Calu3 (cell line): ENCODE results near the gene PRCD. TPM values are rescaled to one million over a fixed set of nuclear protein-coding genes. Genes with fewer than 3 reads are reported as not detected.

Experiments used
- Bru-seq: library from RNA; stranded (reverse); fragments of 400-500 nt; gene quantifications from one replicate; lab custom pipeline; 2021; lab: Mats Ljungman, UMichigan
- BruChase-seq, 2 experiments: library from RNA; stranded (reverse); fragments of 400-500 nt; gene quantifications; one replicate each; lab custom pipeline; 2021; lab: Mats Ljungman, UMichigan
- BruUV-seq: library from RNA; stranded (reverse); fragments of 400-500 nt; replicated peaks from 2 replicates; lab custom pipeline; 2021; lab: Mats Ljungman, UMichigan
- CTCF ChIA-PET: fragments of 300-600 bp; sonication (Branson Sonifier 250); formaldehyde crosslinking; loops from one replicate; lab custom pipeline; 2022; ENCODE audit warnings: antibody characterized with exemption; lab: Charles Lee
- DNase-seq: peaks from one replicate; pipeline ENCODE4 v3.0.0; 2022
- H3K27ac Mint-ChIP-seq: one replicate; pipeline ENCODE4 v1.8.0; 2022; ENCODE audit warnings: mixed read lengths; ENCODE audit not compliant: unreplicated experiment
- H3K27me3 Mint-ChIP-seq: one replicate; pipeline ENCODE4 v1.8.0; 2022; ENCODE audit warnings: mixed read lengths; ENCODE audit not compliant: unreplicated experiment
- H3K36me3 Mint-ChIP-seq: one replicate; pipeline ENCODE4 v1.8.0; 2022; ENCODE audit warnings: mild to moderate bottlenecking, moderate library complexity, mixed read lengths; ENCODE audit not compliant: insufficient read depth, unreplicated experiment
- H3K4me1 Mint-ChIP-seq: one replicate; pipeline ENCODE4 v1.8.0; 2022; ENCODE audit warnings: mild to moderate bottlenecking, low read depth, mixed read lengths; ENCODE audit not compliant: unreplicated experiment
- H3K4me3 Mint-ChIP-seq: one replicate; pipeline ENCODE4 v1.8.0; 2022; ENCODE audit warnings: mild to moderate bottlenecking, low read depth, moderate library complexity, mixed read lengths; ENCODE audit not compliant: unreplicated experiment
- H3K9me3 Mint-ChIP-seq: one replicate; pipeline ENCODE4 v1.8.0; 2022; ENCODE audit warnings: low read depth, mixed read lengths; ENCODE audit not compliant: unreplicated experiment
- CTCF ChIP-seq: fragments of 200-600 bp; IDR thresholded peaks from one replicate; pipeline ENCODE4 v1.8.0; 2022; ENCODE audit warnings: antibody characterized with exemption; ENCODE audit not compliant: unreplicated experiment
- intact Hi-C: fragments of 100-400 bp; cut with micrococcal nuclease; formaldehyde crosslinking; loops from one replicate; pipeline ENCODE4 v1.10.0; 2022; ENCODE audit not compliant: unreplicated experiment
- long read RNA-seq: library from polyadenylated mRNA; stranded (forward); transcript quantifications from one replicate; pipeline ENCODE4 v2.0.0, GENCODE V29; 2022
- total RNA-seq: library from RNA; stranded (reverse); gene quantifications from 2 replicates; pipeline ENCODE4 v1.2.3, GENCODE V29; 2022

The PRCD gene
- not detected in 2 replicates for total RNA-seq
- not detected for Bru-seq, nascent RNA
- BruChase-seq, experiment 1, labeled RNA remaining after a 6-hour chase: not detected
- BruChase-seq, experiment 2, labeled RNA remaining after a 2-hour chase: not detected
- long read RNA-seq, partial matches to known transcripts: 0 of 10 reads
- long read RNA-seq, other reads (novel, unspliced or antisense): 10 of 10 reads

- H3K36me3 Mint-ChIP-seq: no peaks in the 10 kb centered on the region
- H3K27ac Mint-ChIP-seq: no peak within 1 kb of the TSS
- no peaks in the 10 kb centered on the region for H3K4me1 Mint-ChIP-seq
- CTCF ChIA-PET: interaction anchor here (0.5 to 1.4 kb wide), 2 partner anchors 17 to 1628 kb away, joined by 4 to 5 read pairs; no protein-coding TSS in a partner anchor
- peaks cover 82% of the 10 kb centered on the region for H3K27me3 Mint-ChIP-seq
- no peak for TF ChIP-seq CTCF
- intact Hi-C loops: no loop called here
- no peak for DNase-seq
- H3K9me3 Mint-ChIP-seq: no peaks in the 10 kb centered on the region
- BruUV-seq: no TSS peak
- peak within 1 kb of the TSS; percentile 64 for H3K4me3 Mint-ChIP-seq
Measured at GRCh38 chr17:76539631-76540271, at the start of gene PRCD. PRCD (plus strand) TSS chr17:76540044; CDS start chr17:76540142, 98 bp downstream.

- BruUV-seq: no TSS peak
- Mint-ChIP-seq H3K27ac (no peak overlapping the region), H3K4me3 (no peak overlapping the region), H3K4me1 (peaks cover 16% of the 10 kb centered on the region), H3K9me3 (no peaks in the 10 kb centered on the region), H3K36me3 (no peaks in the 10 kb centered on the region), H3K27me3 (no peaks in the 10 kb centered on the region)
- intact Hi-C loops: no loop called here
- TF ChIP-seq CTCF: no peak
- CTCF ChIA-PET: interaction anchor here (0.6 to 1.0 kb wide), 2 partner anchors 32 to 103 kb away, joined by 3 to 6 read pairs; no protein-coding TSS in a partner anchor
- DNase-seq: no peak
Measured at GRCh38 chr17:76490112-76490710, 49.6 kb upstream of the PRCD start.

- peaks cover 16% of the 10 kb centered on the region for H3K4me1 Mint-ChIP-seq
- no TSS peak for BruUV-seq
- no peak overlapping the region for H3K27ac Mint-ChIP-seq
- intact Hi-C loops: no loop called here
- DNase-seq: no peak
- no peak overlapping the region for H3K4me3 Mint-ChIP-seq
- no peaks in the 10 kb centered on the region for H3K36me3 Mint-ChIP-seq
- H3K27me3 Mint-ChIP-seq: no peaks in the 10 kb centered on the region
- TF ChIP-seq CTCF: no peak
- CTCF ChIA-PET: interaction anchor here (0.6 kb wide), 1 partner anchor 16 kb away, joined by 3 read pairs; no protein-coding TSS in a partner anchor
- H3K9me3 Mint-ChIP-seq: no peaks in the 10 kb centered on the region
Measured at GRCh38 chr17:76491271-76492122, 48.3 kb upstream of the PRCD start.
